ENCODE data around the gene C7.

The C7 gene

GRCh38 chr5:40915341-40915926, 6.1 kb downstream of the C7 start:
- DNase-seq: no peak

- DNase-seq: no peak
Measured at GRCh38 chr5:40916226-40916625, 6.9 kb downstream of the C7 start.

GRCh38 chr5:40928886-40929448, 19.7 kb downstream of the C7 start:
- no peak for DNase-seq

- no peak for DNase-seq
Measured at GRCh38 chr5:40932766-40933165, 23.5 kb downstream of the C7 start.

GRCh38 chr5:40937075-40937474, 27.8 kb downstream of the C7 start:
- DNase-seq: no peak

- no peak for DNase-seq
Measured at GRCh38 chr5:40939753-40940152, 30.5 kb downstream of the C7 start.

GRCh38 chr5:40945111-40945510, 35.8 kb downstream of the C7 start:
- no peak for DNase-seq

GRCh38 chr5:40955313-40955712, 46.0 kb downstream of the C7 start:
- no peak for DNase-seq

GRCh38 chr5:40957048-40957447, 47.8 kb downstream of the C7 start:
- no peak for DNase-seq

- DNase-seq: no peak
Measured at GRCh38 chr5:40958811-40959210, 49.5 kb downstream of the C7 start.

GRCh38 chr5:40960037-40960436, 50.7 kb downstream of the C7 start:
- DNase-seq: no peak

- DNase-seq: no peak
Measured at GRCh38 chr5:40962207-40962955, 53.1 kb downstream of the C7 start.

GRCh38 chr5:40972434-40972833, 63.1 kb downstream of the C7 start:
- no peak for DNase-seq

- no peak for DNase-seq
Measured at GRCh38 chr5:40973364-40974004, 64.2 kb downstream of the C7 start.

- no peak for DNase-seq
Measured at GRCh38 chr5:40976041-40976440, 66.7 kb downstream of the C7 start.

- no peak for DNase-seq
Measured at GRCh38 chr5:40976836-40977235, 67.5 kb downstream of the C7 start.

- DNase-seq: no peak
Measured at GRCh38 chr5:40981420-40981819, 72.1 kb downstream of the C7 start.

GRCh38 chr5:40983781-40984180, 74.5 kb downstream of the C7 start:
- no peak for DNase-seq

- DNase-seq: no peak
Measured at GRCh38 chr5:40984884-40985283, 75.6 kb downstream of the C7 start.

GRCh38 chr5:40985501-40985900, 76.2 kb downstream of the C7 start:
- no peak for DNase-seq

GRCh38 chr5:40986666-40987065, 77.4 kb downstream of the C7 start:
- DNase-seq: no peak

- DNase-seq: no peak
Measured at GRCh38 chr5:40987349-40987748, 78.1 kb downstream of the C7 start.
